GM12873 (cell line): ENCODE measurements around the gene ATP1A1.

Source experiments
- TF ChIP-seq, protein P1 (sequence below): IDR thresholded peaks from 2 replicates; pipeline ENCODE4 v1.5.1; 2012; ENCODE audit warnings: low read depth, mild to moderate bottlenecking, moderate library complexity, low read length, control low read depth; ENCODE audit not compliant: insufficient read depth; ENCODE audit errors: missing control alignments

The ATP1A1 gene

DNA sequence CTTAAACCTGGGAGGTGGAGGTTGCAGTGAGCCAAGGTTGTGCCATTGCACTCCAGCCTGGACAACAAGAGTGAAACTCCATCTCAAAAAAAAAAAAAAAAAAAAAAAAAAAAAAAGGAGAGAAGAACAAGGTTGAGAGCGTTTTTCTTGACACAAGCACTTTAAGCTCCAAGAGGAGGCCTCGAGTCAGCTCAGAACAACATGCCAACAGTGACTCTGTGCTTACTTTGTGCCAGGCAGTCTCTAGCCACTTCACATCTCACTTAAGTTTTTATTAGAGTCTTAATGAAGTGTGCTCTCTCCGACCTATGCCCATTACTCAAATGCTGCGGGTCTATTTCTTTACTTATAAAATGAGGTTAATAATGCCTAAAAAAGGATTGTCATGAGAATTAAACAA, 13.0 kb downstream of the ATP1A1 start:
- TF ChIP-seq, protein P1, sequence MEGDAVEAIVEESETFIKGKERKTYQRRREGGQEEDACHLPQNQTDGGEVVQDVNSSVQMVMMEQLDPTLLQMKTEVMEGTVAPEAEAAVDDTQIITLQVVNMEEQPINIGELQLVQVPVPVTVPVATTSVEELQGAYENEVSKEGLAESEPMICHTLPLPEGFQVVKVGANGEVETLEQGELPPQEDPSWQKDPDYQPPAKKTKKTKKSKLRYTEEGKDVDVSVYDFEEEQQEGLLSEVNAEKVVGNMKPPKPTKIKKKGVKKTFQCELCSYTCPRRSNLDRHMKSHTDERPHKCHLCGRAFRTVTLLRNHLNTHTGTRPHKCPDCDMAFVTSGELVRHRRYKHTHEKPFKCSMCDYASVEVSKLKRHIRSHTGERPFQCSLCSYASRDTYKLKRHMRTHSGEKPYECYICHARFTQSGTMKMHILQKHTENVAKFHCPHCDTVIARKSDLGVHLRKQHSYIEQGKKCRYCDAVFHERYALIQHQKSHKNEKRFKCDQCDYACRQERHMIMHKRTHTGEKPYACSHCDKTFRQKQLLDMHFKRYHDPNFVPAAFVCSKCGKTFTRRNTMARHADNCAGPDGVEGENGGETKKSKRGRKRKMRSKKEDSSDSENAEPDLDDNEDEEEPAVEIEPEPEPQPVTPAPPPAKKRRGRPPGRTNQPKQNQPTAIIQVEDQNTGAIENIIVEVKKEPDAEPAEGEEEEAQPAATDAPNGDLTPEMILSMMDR, result no peak

DNA sequence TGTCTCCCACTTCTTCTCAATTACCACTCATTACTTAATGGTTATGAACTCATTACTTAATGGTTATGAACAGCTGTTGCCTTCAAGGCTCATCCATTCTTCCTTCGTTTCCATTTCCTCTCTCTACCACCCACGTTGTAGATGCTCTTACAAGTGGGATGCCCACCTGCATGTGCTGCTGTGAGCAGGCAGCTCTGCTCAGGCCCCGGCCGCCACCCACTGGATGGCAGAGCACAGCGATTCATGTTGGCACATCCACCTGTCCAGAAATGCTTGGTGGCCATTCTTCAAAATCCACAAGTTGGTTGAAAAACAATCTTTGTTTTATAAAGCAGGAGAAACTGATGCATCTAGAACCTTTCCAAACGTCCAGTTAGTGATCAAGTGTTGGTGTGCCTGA, 14.5 kb downstream of the ATP1A1 start:
- TF ChIP-seq, protein P1, result no peak

DNA sequence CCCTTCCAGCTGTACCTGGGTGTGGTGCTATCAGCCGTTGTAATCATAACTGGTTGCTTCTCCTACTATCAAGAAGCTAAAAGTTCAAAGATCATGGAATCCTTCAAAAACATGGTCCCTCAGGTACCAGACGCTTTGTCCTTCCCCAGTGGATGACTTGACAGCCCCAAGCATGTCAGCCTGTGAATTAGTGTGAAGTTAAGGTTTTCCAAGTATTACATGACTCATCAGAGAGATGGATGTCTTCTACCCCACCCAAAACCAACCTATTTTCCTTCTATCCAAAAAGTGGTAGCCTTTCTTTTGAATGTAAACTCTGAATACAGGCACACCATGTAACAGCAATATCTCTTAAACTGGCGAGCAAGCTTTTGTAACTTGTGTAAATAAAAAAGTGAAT, 15.1 kb downstream of the ATP1A1 start:
- TF ChIP-seq, protein P1, result no peak

DNA sequence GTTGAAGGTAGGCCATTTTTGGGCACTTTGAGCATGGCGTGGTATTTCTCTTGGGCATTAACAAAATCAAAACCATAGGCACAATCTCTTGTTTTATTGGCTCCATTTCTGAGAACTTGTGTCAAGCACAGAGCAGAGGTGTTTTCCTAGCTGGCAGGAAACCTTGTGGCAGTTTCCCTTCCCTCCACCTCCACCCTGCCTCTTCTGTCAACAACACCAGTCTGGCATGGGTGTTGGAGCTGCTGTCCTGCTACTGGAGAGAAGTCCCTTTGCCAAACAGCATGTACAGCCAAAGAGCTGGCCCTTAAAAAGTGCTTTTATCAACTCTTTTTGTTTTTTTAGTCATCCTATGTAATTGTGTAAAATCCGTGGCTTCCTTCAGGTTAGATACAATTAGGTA, 16.0 kb downstream of the ATP1A1 start:
- TF ChIP-seq, protein P1, result no peak

DNA sequence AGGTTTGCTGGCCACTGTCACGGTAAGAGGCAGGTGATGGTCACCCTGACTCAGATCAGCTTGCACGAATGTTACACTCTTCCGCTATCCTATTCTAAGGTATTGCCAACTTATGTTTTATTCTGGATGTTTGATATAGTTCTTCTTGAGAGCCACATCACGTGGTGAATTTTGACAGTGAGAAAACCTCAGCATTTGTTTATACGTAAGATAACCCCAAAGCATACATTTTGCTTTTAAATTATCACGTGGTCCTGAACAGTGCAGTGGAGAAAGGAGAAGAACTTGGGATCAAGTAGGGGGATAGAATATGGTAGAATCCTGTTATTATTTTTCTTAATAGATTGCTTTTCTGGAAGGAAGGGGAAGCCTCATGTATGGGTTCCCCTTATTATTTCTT, 16.6 kb downstream of the ATP1A1 start:
- TF ChIP-seq, protein P1, result no peak

DNA sequence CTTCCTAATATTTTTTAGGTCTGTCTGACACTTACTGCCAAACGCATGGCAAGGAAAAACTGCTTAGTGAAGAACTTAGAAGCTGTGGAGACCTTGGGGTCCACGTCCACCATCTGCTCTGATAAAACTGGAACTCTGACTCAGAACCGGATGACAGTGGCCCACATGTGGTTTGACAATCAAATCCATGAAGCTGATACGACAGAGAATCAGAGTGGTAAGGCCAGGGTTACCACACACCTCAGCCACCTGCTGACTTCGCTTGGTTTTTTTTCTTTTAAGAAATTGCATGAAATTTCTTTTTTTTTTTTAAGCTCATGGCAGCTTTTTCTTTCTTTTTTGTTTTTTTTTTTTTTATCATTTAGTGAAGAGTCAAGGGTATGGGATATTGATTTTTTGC, 17.2 kb downstream of the ATP1A1 start:
- TF ChIP-seq, protein P1, result no peak

DNA sequence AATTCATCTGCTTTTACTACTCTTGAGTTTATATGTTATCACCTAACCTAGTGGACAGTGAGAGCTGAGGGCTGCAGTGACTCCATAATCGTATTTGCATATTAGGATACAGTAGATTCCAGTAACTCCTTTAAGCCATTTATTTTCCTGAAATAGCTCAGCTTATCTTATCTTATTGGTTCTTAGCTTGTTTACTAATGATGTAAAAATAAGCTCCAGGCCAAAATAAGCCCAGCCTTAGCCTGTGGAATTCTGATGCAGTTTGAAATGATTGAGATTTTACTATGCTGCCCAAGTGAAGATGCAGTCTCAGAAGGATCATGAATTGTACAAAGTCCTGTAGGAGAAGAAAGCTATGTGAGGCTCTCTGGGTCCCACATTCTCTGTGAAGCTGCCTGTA, 18.1 kb downstream of the ATP1A1 start:
- TF ChIP-seq, protein P1, result no peak
